HG03457 (cell line): Measurements from ENCODE around the gene OR4C13.
"Not testable (repeated sequence)": the region's sequence is repeated elsewhere in the genome, so short reads cannot be mapped to it uniquely, and the experiment has no call there.

Experiments used
- ATAC-seq: cut with Tn5 transposase; IDR thresholded peaks from one replicate; pipeline ENCODE4 v1.9.1; 2021; ENCODE audit warnings: moderate number of reproducible peaks; ENCODE audit not compliant: unreplicated experiment

Gene OR4C13

DNA sequence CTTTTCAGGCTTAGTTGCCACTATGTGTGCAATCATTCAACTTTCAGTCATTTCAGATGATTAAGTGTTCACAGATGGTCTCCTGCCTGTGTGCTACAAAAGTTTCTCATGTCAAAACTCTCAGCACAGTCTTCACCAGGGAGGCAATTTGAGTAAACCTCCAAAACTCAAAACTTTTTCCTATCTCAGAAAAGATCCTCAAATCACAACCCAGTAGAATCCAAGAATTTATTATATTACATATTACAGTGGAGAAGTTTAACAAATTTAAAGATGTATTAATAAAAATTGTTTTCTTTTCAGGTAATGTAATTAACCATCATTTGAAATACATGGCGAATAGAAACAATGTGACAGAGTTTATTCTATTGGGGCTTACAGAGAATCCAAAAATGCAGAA, at the start of gene OR4C13:
Gene OR4C13 (plus strand): TSS at position 301 of the 400 bp plus-strand sequence. CDS start 32 bp downstream, at position 333.
- no peak for ATAC-seq

DNA sequence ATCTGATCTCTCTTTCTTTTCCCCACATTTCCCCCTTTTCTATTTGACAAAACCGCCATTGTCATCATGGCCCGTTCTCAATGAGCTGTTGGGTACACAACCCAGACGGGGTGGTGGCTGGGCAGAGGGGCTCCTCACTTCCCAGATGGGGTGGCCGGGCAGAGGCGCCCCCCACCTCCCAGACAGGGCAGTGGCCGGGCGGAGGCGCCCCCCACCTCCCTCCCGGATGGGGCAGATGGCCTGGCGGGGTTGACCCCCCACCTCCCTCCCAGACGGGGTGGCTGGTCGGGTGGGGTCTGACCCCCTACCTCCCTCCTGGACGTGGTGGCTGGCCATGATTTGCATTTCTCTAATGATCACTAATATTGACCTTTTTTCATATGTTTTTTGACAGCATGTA, 40.7 kb upstream of the OR4C13 start:
- not testable (repeated sequence) for ATAC-seq

DNA sequence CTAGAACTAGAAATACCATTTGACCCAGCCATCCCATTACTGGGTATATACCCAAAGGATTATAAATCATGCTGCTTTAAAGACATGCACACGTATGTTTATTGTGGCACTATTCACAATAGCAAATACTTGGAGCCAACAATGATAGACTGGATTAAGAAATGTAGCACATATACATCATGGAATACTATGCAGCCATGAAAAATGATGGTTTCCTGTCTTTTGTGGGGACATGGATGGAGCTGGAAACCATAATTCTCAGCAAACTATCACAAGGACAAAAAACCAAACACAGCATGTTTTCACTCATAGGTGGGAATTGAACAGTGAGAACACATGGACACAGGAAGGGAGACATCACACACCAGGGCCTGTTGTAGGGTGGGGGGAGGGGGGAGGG, 3.5 kb upstream of the OR4C13 start:
- not testable (repeated sequence) for ATAC-seq

DNA sequence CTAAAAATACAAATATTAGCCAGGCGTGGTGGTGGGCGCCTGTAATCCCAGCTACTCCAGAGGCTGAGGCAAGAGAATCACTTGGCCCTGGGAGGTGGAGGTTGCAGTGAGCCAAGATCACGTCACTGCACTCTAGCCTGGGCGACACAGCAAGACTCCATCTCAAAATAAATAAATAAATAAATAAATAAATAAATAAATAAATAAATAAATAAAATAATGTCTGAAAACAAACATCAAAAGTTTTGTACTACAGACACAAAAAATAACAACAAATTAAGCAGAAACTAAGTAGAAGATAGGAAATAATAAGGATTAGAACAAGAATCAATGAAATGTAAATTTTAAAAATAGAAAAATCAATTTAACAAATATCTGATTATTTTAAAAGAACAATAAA, 21.2 kb downstream of the OR4C13 start:
- ATAC-seq = not testable (repeated sequence)

DNA sequence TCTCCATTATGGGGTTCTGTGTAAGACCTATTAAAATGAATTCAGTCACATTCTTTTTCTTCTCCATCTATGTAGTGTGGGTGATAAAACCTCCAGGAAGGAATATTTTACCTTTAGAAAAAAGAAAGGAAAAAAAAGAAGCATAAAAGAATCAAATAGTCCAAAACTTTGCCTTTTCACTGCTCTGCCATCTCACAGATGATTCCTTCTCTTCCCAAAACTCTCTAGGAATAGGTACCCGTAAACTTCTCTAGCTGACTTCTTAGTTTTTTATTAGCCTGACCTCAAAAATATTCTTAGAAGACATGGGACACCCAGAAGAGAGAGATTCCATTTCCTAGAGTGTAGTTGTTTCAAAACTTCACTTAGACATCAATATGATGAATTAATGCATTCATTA, 30.2 kb downstream of the OR4C13 start, which contains the start of gene OR4C12:
Gene OR4C12 (minus strand): TSS at position 101 of the 400 bp plus-strand sequence. CDS start 34 bp downstream, at position 67.
- ATAC-seq = not testable (repeated sequence)

DNA sequence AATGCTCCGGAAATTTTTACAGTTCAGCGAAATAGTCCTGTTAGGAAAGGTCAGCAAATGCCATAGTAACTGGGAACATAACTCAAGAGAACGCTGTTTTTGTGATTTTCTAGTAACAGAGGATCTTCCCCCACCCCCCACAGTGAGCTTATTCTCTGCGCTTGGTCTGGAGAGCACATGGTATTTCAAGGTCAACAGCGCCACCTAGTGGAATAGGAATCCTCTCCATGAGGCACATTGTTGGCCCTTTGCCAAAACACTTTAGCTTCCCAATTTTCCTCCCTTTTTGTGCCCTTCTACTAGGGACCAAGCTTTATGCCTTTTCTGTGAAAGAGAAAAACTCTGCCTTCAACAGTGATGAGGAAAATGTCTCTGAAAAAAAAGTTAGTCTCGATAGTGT, 43.4 kb downstream of the OR4C13 start:
- no peak for ATAC-seq
